AG09309 (cell line): ENCODE results near the gene PSD4.

Experiments used
- DNase-seq: peaks from one replicate; pipeline ENCODE4 v3.0.0-alpha.2; 2010; ENCODE audit warnings: low read depth
- H3K4me3 ChIP-seq: 2 replicates; pipeline ENCODE4 v1.5.1; 2011; ENCODE audit warnings: mild to moderate bottlenecking, low read depth, low read length, moderate library complexity; ENCODE audit not compliant: control insufficient read depth
- TF ChIP-seq, protein P1 (sequence below): IDR thresholded peaks from 2 replicates; pipeline ENCODE4 v1.5.1; 2011; ENCODE audit warnings: mild to moderate bottlenecking, low read depth, low read length, inconsistent platforms; ENCODE audit not compliant: insufficient read depth, control insufficient read depth; ENCODE audit errors: missing control alignments

The PSD4 gene

DNA sequence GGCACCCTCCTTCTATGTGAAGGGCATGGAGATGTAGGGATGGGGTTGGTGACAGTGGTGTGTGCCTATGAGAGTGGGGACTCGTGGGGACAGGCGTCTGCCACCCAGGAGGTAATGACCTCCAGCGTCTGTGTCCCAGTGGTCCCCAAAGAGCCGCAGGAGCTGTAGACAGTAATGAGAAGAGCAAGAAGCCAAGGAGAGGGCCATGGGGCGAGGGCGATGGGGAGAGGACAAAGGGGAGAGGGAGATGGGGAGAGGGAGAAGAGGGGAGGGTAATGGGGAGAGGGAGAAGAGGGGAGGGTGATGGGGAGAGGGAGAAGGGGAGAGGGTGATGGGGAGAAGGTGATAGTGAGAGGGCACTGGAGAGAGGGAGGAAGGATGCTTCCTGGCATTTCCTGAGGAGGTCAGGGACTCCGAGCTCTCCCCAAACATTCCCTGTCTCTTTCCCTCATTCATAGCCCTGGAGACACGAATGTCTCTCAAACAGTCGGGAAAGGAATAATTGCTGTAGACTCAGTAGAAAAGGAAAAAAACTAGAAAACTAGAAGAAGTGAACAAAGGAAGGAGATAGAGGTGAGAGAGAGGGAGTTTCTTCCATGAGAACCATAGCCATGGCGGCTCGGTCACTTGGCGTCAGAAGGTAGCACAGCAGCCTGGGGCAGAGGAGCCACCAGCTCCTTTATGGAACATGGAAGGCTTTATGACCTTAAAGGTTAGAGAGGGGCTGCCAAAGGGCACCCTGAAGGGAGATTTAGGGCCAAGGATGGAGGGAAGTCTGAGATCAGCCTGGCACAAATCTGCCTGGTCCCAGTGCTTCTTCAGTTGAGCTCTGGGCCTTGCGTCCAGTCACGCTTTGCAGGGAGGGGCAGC, 39.5 kb downstream of the PSD4 start:
- TF ChIP-seq, protein P1, sequence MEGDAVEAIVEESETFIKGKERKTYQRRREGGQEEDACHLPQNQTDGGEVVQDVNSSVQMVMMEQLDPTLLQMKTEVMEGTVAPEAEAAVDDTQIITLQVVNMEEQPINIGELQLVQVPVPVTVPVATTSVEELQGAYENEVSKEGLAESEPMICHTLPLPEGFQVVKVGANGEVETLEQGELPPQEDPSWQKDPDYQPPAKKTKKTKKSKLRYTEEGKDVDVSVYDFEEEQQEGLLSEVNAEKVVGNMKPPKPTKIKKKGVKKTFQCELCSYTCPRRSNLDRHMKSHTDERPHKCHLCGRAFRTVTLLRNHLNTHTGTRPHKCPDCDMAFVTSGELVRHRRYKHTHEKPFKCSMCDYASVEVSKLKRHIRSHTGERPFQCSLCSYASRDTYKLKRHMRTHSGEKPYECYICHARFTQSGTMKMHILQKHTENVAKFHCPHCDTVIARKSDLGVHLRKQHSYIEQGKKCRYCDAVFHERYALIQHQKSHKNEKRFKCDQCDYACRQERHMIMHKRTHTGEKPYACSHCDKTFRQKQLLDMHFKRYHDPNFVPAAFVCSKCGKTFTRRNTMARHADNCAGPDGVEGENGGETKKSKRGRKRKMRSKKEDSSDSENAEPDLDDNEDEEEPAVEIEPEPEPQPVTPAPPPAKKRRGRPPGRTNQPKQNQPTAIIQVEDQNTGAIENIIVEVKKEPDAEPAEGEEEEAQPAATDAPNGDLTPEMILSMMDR = no peak
- DNase-seq = no peak
- H3K4me3 ChIP-seq = no peak overlapping the region

DNA sequence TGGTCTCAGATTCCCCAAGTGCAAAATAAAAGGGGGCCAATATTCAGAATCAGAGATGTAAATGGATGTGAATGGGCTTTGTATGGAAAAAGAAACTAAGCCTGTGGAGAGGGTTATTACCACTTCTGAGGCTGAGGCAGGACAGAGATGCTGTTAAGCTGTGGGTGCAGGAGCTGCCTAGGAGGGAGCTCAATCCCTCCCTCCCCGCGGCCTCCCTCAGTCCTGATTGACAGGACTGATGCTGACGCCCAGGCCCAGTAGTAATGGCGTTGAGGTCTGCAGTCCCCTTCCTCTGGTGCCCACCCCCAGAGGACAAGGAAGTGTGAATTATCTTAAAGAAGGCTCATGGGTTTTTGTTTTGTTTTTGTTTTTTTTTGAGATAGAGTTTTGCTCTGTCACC, 40.4 kb downstream of the PSD4 start:
- no peak for DNase-seq
- no peak overlapping the region for H3K4me3 ChIP-seq
- TF ChIP-seq, protein P1 = no peak

DNA sequence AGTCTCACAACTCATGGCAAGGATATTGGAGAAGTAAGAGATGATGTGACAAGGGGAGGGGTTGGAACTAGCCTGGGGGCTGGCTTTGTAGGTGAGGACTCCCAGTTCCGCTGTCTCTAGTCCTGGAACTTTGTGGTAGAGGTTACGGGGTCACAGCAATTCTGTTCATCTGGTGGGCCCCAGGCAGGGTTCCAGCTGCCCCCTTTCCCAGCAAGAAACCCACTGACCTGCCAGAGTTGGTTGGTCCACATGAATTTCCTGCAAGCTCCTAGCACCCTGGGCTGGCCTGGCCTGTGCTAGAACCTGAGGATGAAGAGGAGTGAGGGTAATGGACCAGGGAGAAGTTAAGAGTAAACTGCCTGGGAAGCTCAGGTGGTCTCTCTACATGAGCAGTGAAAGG, 41.3 kb downstream of the PSD4 start:
- no peak for DNase-seq
- no peak overlapping the region for H3K4me3 ChIP-seq
- TF ChIP-seq, protein P1 = no peak

DNA sequence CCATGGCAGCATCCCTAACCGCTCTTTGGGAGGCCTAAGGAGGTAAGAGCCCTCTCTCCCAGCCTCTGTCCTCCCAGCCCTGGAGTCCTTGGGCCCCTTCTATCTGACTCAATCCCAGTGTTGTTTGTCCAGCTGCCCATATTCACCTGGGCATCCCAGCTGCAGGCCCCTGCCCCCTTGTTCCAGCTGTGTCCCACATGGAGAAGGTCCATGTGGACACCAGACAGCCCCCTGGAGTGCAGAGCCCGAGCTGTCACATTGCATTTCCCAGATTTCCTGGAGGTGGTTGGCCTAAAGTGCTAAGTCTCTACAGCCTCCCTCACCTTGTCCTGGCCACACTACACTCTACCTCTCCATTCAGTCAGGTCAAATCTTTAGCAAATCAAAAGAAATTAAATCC, 42.5 kb downstream of the PSD4 start:
- no peak overlapping the region for H3K4me3 ChIP-seq
- TF ChIP-seq, protein P1 = no peak
- DNase-seq = no peak

DNA sequence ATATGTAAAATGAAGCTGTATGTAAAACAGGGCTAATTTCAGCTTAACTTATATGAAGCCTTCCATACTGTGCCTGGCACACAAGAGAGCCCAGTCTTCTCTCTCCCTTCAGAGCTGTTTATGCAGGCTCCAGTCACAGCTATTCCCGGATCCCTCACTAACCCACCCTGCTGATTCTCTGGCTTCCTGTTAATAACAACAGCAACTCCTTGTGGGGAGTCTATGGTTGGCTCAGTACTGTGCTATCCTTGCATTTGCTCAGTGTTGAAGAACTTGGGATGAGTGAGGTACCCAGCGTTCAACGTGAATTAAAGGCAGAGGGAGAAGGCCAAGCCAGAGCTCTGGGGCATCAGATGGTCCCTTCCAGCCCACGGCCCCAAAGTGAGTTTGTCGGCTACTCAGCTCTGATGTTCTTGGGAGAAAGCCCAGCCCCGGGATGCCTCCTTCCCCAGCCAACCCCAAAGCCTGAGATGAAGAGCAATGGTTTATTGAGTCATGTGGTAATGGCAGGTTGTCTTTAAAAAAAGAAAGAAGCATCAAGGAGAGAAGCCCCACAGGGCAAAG, 43.2 kb downstream of the PSD4 start:
- TF ChIP-seq, protein P1 = no peak
- no peak overlapping the region for H3K4me3 ChIP-seq
- DNase-seq = no peak

DNA sequence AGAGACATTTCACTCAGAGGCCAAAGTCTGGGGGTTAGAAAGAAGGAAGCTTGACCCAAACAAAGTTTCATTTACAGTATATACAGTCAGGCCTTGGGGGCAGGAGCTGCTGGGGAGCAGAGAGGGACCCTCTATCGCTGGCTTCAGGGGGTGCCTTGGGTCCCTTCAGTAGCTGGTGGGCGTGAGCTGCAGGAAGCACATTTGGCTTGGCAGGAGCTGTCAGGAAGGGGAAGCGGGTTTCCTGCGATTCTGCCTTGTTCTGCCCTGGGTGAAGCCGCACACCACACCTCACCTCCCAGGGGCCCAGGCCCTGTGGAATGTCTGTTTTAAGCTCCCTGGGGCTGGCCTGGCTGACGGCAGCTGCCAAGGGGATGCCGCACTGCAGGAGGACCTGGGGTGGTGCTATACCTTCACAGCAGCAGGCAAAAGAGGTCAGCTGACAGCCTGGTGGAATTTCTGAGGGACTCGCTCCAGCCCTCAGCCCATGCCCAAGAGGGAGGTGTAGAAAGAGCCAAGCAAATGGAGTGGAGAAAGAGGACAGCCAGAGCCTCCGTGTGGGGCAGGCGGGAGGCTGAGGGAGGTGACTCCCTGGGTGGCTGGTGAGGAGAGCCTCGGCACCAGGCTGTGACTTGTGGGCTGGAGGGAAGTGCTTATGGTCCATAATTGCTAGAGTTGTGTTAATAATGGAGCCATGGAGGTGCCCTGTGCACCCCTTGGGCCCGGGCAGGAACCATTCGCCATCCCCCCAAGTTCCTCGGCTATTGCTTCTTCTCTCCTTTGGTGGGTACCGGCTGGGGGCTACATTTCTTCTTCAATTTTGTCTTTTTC, 43.9 kb downstream of the PSD4 start:
- H3K4me3 ChIP-seq = no peak overlapping the region
- DNase-seq = no peak
- TF ChIP-seq, protein P1 = no peak
